Thyroid gland (tissue), 4 donors: ENCODE results near the gene MPDU1. TPM values are rescaled to one million over a fixed set of nuclear protein-coding genes. Genes with fewer than 3 reads are reported as not detected.

Experiments used
- DNase-seq, 2 donors: peaks; one replicate each; pipeline ENCODE4 v3.0.0-alpha.2; 2019
- H3K27ac ChIP-seq, 3 donors: fragments of 200-600 bp; sonication (generic); 1 replicate in 2 of 3; 2 replicates in 1 of 3; pipeline ENCODE4 v1.5.1; 2016 to 2019; ENCODE audit warnings: mild to moderate bottlenecking in 1 of 3, moderate library complexity in 1 of 3
- H3K27me3 ChIP-seq: fragments of 200-600 bp; sonication (generic); one replicate; pipeline ENCODE4 v1.5.1; 2019
- H3K36me3 ChIP-seq, 2 donors: fragments of 200-600 bp; sonication (generic); one replicate each; pipeline ENCODE4 v1.5.1; 2016 to 2019
- H3K4me1 ChIP-seq, 2 donors: fragments of 200-600 bp; sonication (generic); one replicate each; pipeline ENCODE4 v1.5.1; 2017 to 2019
- H3K4me3 ChIP-seq, 3 donors: fragments of 200-600 bp; sonication (generic); replicated peaks in 1 of 3; 1 replicate in 2 of 3; 2 replicates in 1 of 3; pipeline ENCODE4 v1.5.1; 2016; ENCODE audit warnings: mild to moderate bottlenecking in 1 of 3
- H3K9me3 ChIP-seq: fragments of 200-600 bp; sonication (generic); one replicate; pipeline ENCODE4 v1.5.1; 2017
- POLR2A ChIP-seq, 2 donors: fragments of 450-650 bp; IDR thresholded peaks; one replicate each; pipeline ENCODE4 v1.6.1; 2017; ENCODE audit warnings: antibody characterized with exemption in 2 of 2, mild to moderate bottlenecking in 2 of 2, moderate library complexity in 1 of 2
- WGBS, 2 donors: methylation state at CpG; one replicate each; pipeline ENCODE4 v1.1.5; 2017; 5-methylcytosine and 5-hydroxymethylcytosine counted together
- intact Hi-C: fragments of 100-400 bp; cut with DNase I; formaldehyde crosslinking; loops from one replicate; pipeline ENCODE4 v1.15.1; 2023
- total RNA-seq, 4 donors: library from RNA; depleted of rRNA; stranded (reverse); fragments of >200 nt; gene quantifications; one replicate each; pipeline ENCODE4 v1.2.3, GENCODE V29; 2016
- TF ChIP-seq, protein P1 (sequence below), 6 experiments: fragments of 200-600 bp in 3 of 6; fragments of 450-650 bp in 3 of 6; sonication (generic) in 3 of 6; IDR thresholded peaks; one replicate each; pipeline ENCODE4 v1.5.1; 2016 to 2019; ENCODE audit warnings: antibody characterized with exemption in 6 of 6, mild to moderate bottlenecking in 2 of 6, inconsistent platforms in 1 of 6, moderate library complexity in 1 of 6

MPDU1 gene
- total RNA-seq, 4 donors from 2014 or later: 88.8 to 250 (median 164) TPM

- Histone ChIP-seq H3K4me1 (peaks cover 3 to 7% of the 10 kb centered on the region in 2 donors), H3K27me3 (no peaks in the 10 kb centered on the region), H3K36me3 (no peaks in the 10 kb centered on the region), H3K27ac (no peak overlapping the region), H3K4me3 (no peak overlapping the region), H3K9me3 (no peaks in the 10 kb centered on the region)
- no peak for TF ChIP-seq POLR2A (IDR thresholded peaks at IDR 0.05)
- TF ChIP-seq, protein P1, sequence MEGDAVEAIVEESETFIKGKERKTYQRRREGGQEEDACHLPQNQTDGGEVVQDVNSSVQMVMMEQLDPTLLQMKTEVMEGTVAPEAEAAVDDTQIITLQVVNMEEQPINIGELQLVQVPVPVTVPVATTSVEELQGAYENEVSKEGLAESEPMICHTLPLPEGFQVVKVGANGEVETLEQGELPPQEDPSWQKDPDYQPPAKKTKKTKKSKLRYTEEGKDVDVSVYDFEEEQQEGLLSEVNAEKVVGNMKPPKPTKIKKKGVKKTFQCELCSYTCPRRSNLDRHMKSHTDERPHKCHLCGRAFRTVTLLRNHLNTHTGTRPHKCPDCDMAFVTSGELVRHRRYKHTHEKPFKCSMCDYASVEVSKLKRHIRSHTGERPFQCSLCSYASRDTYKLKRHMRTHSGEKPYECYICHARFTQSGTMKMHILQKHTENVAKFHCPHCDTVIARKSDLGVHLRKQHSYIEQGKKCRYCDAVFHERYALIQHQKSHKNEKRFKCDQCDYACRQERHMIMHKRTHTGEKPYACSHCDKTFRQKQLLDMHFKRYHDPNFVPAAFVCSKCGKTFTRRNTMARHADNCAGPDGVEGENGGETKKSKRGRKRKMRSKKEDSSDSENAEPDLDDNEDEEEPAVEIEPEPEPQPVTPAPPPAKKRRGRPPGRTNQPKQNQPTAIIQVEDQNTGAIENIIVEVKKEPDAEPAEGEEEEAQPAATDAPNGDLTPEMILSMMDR (IDR thresholded peaks at IDR 0.05): no peak
- 75 to 82% methylated on average over 10 to 11 of the region's 11 CpGs for WGBS, 2 donors
- intact Hi-C loops: loop anchor here (5.0 kb wide), 1 partner anchor 56 kb away; the partner anchor contains the start of genes TP53 and WRAP53
- DNase-seq: no peak
Observed at GRCh38 chr17:7631398-7632380, 48.0 kb downstream of the MPDU1 start.

DNA sequence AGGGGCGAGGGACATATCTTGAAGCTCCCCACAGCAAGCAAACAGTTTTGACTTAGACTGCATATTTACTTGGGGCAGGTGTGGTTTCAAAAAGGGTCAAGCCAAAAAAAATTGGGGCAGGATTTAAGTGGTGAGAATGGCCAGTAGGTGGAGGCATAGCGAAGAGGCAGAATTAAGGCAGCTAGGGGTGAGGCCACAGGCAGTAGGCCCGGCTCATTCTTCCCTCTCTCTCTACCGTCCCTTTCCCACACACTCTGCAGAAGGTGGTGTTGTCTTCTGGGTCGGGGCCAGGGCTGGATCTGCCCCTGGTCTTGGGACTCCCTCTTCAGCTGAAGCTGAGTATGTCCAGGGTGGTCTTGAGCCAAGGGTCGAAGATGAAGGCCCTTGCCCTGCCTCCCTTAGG lies 48.8 kb downstream of the MPDU1 start:
- Histone ChIP-seq H3K4me1 (peaks cover 0 to 4% of the 10 kb centered on the region in 2 donors), H3K4me3 (no peak overlapping the region), H3K27me3 (no peaks in the 10 kb centered on the region), H3K27ac (no peak overlapping the region), H3K36me3 (no peaks in the 10 kb centered on the region), H3K9me3 (no peaks in the 10 kb centered on the region)
- WGBS, 2 donors: 53 to 56% methylated on average over 6 of the region's 6 CpGs
- intact Hi-C loops: loop anchor here (5.0 kb wide), 1 partner anchor 55 kb away; the partner anchor contains the start of genes TP53 and WRAP53
- DNase-seq: peak; percentile 15 to 27
- TF ChIP-seq POLR2A (IDR thresholded peaks at IDR 0.05): no peak
- TF ChIP-seq, protein P1 (IDR thresholded peaks at IDR 0.05): peak in 3 of 6 experiments; percentile 23 to 38 (median 38)

DNA sequence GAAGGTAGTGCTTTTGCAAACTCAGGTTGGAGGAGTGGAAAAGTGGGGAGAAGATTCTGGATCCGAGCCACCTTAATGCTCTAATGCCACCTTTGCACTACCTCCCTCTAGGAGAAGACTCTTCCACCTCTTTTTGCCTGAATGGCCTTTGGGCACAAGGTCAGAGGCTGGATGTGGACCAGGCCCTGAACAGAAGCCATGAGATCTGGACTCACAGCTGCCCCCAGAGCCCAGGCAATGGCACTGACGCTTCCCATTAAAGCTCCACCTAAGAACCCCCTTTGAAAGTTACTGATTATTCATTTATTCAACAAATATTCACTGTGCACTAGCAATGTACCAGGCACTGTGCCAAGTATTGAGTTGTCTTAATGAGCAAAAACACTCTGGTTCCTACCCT lies 49.4 kb downstream of the MPDU1 start:
- TF ChIP-seq, protein P1 (IDR thresholded peaks at IDR 0.05): no peak
- TF ChIP-seq POLR2A (IDR thresholded peaks at IDR 0.05): no peak
- 91 to 93% methylated on average over 2 of the region's 2 CpGs for WGBS, 2 donors
- Histone ChIP-seq H3K27me3 (no peaks in the 10 kb centered on the region), H3K9me3 (no peaks in the 10 kb centered on the region), H3K4me1 (peaks cover 0 to 2% of the 10 kb centered on the region in 2 donors), H3K27ac (no peak overlapping the region), H3K4me3 (no peak overlapping the region), H3K36me3 (no peaks in the 10 kb centered on the region)
- intact Hi-C loops: loop anchor here (5.0 kb wide), 1 partner anchor 54 kb away; the partner anchor contains the start of genes TP53 and WRAP53
- DNase-seq: no peak

DNA sequence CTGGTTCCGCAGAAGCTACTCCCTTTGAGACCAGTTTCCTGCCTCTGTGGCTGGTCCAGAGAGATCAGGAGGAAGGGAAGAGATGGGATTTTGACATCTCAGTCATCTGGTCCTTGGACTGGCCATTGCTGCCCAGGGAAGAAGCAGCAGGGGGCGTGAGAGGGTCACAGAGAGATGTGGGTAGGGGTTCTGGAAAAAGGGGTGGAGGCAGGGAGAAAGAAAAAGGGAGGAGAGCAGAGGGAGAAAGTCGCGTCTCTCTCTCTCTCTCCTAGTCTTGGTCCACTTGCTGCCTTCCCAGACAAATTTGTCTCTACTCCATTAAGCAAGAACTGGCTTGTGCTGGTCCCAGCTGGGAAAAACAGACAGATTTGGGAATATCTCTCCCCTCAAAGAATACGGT lies 50.7 kb downstream of the MPDU1 start:
- intact Hi-C loops: loop anchor here (5.0 kb wide), 1 partner anchor 53 kb away; the partner anchor contains the start of genes TP53 and WRAP53

More for the DNA sequence above, 50.7 kb downstream of the MPDU1 start:
- Histone ChIP-seq H3K27ac (no peak overlapping the region), H3K4me3 (no peak overlapping the region), H3K9me3 (no peaks in the 10 kb centered on the region), H3K36me3 (no peaks in the 10 kb centered on the region), H3K27me3 (no peaks in the 10 kb centered on the region), H3K4me1 (no peaks in the 10 kb centered on the region)
- TF ChIP-seq, protein P1 (IDR thresholded peaks at IDR 0.05): peak in 3 of 6 experiments; percentile 40 to 46 (median 44)
- no peak for TF ChIP-seq POLR2A (IDR thresholded peaks at IDR 0.05)
- 14 to 20% methylated on average over 5 of the region's 5 CpGs for WGBS, 2 donors
- DNase-seq: peak; percentile 63 to 67
